WERI-Rb-1 (cell line): ENCODE data around the gene RB1.

Experiments
- DNase-seq: peaks from one replicate; pipeline ENCODE4 v3.0.0-alpha.2; 2020
- H3K27ac ChIP-seq: fragments of 250-450 bp; sonication (Bioruptor Pico); 2 replicates; pipeline ENCODE4 v1.5.1; 2020; ENCODE audit warnings: mild to moderate bottlenecking, moderate library complexity
- H3K27me3 ChIP-seq: fragments of 250-450 bp; sonication (Bioruptor Pico); 2 replicates; pipeline ENCODE4 v1.5.1; 2021; ENCODE audit warnings: mild to moderate bottlenecking, low read depth, moderate library complexity; ENCODE audit not compliant: insufficient read depth, severe bottlenecking
- H3K36me3 ChIP-seq: fragments of 250-450 bp; sonication (Bioruptor Pico); 2 replicates; pipeline ENCODE4 v1.5.1; 2020; ENCODE audit warnings: mild to moderate bottlenecking, moderate library complexity
- H3K4me3 ChIP-seq: 2 replicates; pipeline ENCODE4 v1.5.1; 2011; ENCODE audit warnings: low read depth, mild to moderate bottlenecking, control low read depth, low read length
- H3K9me3 ChIP-seq: fragments of 250-450 bp; sonication (Bioruptor Pico); 2 replicates; pipeline ENCODE4 v1.5.1; 2021; ENCODE audit warnings: mild to moderate bottlenecking, moderate library complexity; ENCODE audit not compliant: severe bottlenecking
- CTCF ChIP-seq: IDR thresholded peaks from 2 replicates; pipeline ENCODE4 v1.5.1; 2011; ENCODE audit warnings: low read depth, mild to moderate bottlenecking, control low read depth, inconsistent platforms, low read length

RB1 gene

GRCh38 chr13:48501705-48502104 is 198.2 kb downstream of the RB1 start:
- Histone ChIP-seq H3K27me3 (no peaks in the 10 kb centered on the region), H3K9me3 (no peaks in the 10 kb centered on the region), H3K27ac (no peak overlapping the region), H3K4me3 (no peak overlapping the region), H3K36me3 (no peaks in the 10 kb centered on the region)
- DNase-seq, result no peak
- no peak for TF ChIP-seq CTCF

DNA sequence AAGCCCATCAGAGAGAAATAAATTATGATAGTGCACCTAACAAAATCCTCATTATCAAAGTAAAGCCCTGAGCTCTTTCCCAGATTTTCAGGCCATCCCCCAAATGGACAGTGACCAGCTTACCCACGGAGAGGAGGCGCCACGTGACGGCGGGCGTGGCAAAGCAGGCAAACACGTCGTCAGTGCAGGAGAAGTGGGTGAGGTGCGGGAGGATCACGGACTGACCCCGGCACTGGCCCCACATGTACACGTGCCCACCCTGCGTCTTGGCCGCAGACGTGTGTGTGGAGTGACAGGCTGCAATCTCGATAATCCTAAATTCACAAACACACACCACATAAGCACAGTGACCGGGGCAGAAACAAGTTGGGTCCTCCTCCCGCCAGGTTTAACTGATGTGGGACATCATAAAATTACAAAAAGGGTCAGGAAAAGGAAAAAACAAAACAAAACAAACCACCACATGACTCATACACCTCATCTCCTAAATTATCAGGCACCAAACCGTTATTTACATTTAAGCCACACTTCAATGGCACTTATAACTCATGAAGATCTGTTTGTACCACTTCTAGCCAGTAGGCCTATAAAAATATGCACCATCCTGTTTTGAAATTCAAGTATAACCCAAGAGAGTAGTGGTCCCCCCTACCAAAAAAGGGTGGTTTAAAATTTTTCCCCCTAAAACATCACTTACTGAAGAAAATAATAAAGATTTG is 199.2 kb downstream of the RB1 start:
- no peak overlapping the region for H3K27ac ChIP-seq
- no peaks in the 10 kb centered on the region for H3K36me3 ChIP-seq
- H3K4me3 ChIP-seq, result no peak overlapping the region
- no peaks in the 10 kb centered on the region for H3K27me3 ChIP-seq
- H3K9me3 ChIP-seq, result no peaks in the 10 kb centered on the region
- no peak for TF ChIP-seq CTCF
- DNase-seq, result no peak

- Histone ChIP-seq H3K27me3 (no peaks in the 10 kb centered on the region), H3K9me3 (no peaks in the 10 kb centered on the region), H3K36me3 (no peaks in the 10 kb centered on the region), H3K27ac (no peak overlapping the region), H3K4me3 (no peak overlapping the region)
- no peak for DNase-seq
- TF ChIP-seq CTCF, result no peak
Observed at GRCh38 chr13:48504606-48505005, 201.1 kb downstream of the RB1 start.

DNA sequence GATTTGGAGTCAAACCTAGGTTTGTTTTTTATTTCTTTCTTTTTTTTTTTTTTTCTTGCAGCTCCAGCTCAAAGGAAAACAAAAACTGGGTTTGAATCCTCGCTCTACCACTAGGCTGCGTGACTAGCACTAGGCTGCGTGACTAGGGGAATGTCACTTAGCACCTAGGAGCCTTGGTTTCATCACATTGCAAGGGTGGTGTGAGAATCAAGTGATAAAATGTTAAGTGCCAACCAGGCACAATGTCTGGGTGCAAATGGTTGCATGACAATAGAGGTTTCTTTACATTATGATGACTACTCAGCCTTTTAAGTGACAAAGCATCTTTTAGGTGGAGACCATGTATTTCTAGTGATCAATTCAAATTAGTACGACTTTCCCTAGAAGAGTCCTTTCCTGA is 201.5 kb downstream of the RB1 start:
- H3K27ac ChIP-seq, result no peak overlapping the region
- no peaks in the 10 kb centered on the region for H3K36me3 ChIP-seq
- no peak overlapping the region for H3K4me3 ChIP-seq
- no peak for DNase-seq
- TF ChIP-seq CTCF, result no peak
- H3K27me3 ChIP-seq, result no peaks in the 10 kb centered on the region
- no peaks in the 10 kb centered on the region for H3K9me3 ChIP-seq

DNA sequence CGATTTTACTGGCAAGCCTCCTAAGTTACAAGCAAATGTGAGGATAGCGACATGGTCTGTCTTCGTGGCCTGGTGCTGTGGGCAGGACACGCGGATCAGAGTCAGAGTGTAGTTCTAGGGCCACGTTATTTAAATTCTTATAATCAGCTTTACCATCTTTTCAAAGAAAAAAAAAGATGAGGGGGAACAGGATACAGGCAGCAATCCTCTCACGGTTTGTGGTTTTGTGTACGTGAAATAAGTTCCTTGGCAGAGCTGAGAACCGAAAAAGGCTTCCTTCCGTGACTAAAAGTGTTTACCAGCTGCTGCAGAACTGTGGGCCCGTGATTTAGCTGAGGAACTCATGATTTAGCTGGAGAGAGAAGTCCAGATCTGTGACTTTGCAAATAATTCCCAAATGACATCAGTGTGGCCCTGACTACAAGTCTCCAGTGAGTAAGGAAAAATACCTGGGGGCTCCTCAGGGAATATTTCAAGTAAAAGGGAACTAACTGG is 202.1 kb downstream of the RB1 start:
- no peak for DNase-seq
- no peaks in the 10 kb centered on the region for H3K27me3 ChIP-seq
- no peak for TF ChIP-seq CTCF
- no peaks in the 10 kb centered on the region for H3K36me3 ChIP-seq
- H3K27ac ChIP-seq, result no peak overlapping the region
- H3K9me3 ChIP-seq, result no peaks in the 10 kb centered on the region
- no peak overlapping the region for H3K4me3 ChIP-seq

GRCh38 chr13:48506092-48506701 is 202.6 kb downstream of the RB1 start:
- Histone ChIP-seq H3K36me3 (no peaks in the 10 kb centered on the region), H3K4me3 (no peak overlapping the region), H3K9me3 (no peaks in the 10 kb centered on the region), H3K27me3 (no peaks in the 10 kb centered on the region), H3K27ac (no peak overlapping the region)
- TF ChIP-seq CTCF, result no peak
- no peak for DNase-seq
